OCI-LY1 (cell line): ENCODE data around the gene GIMAP1.

ENCODE experiments used
- H2AFZ ChIP-seq: fragments of 200-600 bp; sonication (generic), shearing (Covaris generic); 2 replicates; pipeline ENCODE4 v1.6.0; 2014; ENCODE audit warnings: antibody characterized with exemption, mild to moderate bottlenecking, low read length
- H3F3A ChIP-seq: fragments of 200-600 bp; sonication (generic), shearing (Covaris generic); 2 replicates; pipeline ENCODE4 v1.6.0; 2014; ENCODE audit warnings: mild to moderate bottlenecking, antibody characterized with exemption, low read length, moderate library complexity; ENCODE audit not compliant: insufficient read depth
- H3K27ac ChIP-seq: fragments of 200-600 bp; sonication (generic); 2 replicates; pipeline ENCODE4 v1.5.1; 2014; ENCODE audit warnings: low read length, mixed run types, mild to moderate bottlenecking, low read depth; ENCODE audit not compliant: poor library complexity, severe bottlenecking
- H3K27me3 ChIP-seq: fragments of 200-600 bp; sonication (generic); 2 replicates; pipeline ENCODE4 v1.6.0; 2014; ENCODE audit warnings: antibody characterized with exemption, mild to moderate bottlenecking, low read length, moderate library complexity; ENCODE audit not compliant: insufficient read depth
- H3K36me3 ChIP-seq: fragments of 200-600 bp; sonication (generic); 2 replicates; pipeline ENCODE4 v1.6.1; 2014; ENCODE audit warnings: mild to moderate bottlenecking, antibody characterized with exemption, low read length, moderate library complexity, mixed read lengths; ENCODE audit not compliant: insufficient read depth
- H3K4me1 ChIP-seq: fragments of 200-600 bp; sonication (generic); 2 replicates; pipeline ENCODE4 v1.5.1; 2014; ENCODE audit warnings: mild to moderate bottlenecking, low read length, moderate library complexity; ENCODE audit not compliant: insufficient read depth, severe bottlenecking
- H3K4me2 ChIP-seq: fragments of 200-600 bp; sonication (generic), shearing (Covaris generic); 2 replicates; pipeline ENCODE4 v1.6.1; 2014; ENCODE audit warnings: low read length
- H3K4me3 ChIP-seq: fragments of 200-600 bp; sonication (generic); 2 replicates; pipeline ENCODE4 v1.5.1; 2014; ENCODE audit warnings: low read length, low read depth, mild to moderate bottlenecking, mixed read lengths; ENCODE audit not compliant: poor library complexity, severe bottlenecking
- H3K79me2 ChIP-seq: fragments of 200-600 bp; shearing (Covaris generic); 2 replicates; pipeline ENCODE4 v1.6.1; 2016; ENCODE audit warnings: mixed run types, low read length, mixed read lengths; ENCODE audit not compliant: insufficient read depth
- H3K9ac ChIP-seq: fragments of 200-600 bp; sonication (generic), shearing (Covaris generic); 2 replicates; pipeline ENCODE4 v1.6.1; 2014; ENCODE audit warnings: mild to moderate bottlenecking, low read length, mixed read lengths
- H3K9me2 ChIP-seq: fragments of 200-600 bp; sonication (generic), shearing (Covaris generic); 2 replicates; pipeline ENCODE4 v1.6.1; 2014; ENCODE audit warnings: low read depth, mild to moderate bottlenecking, low read length, mixed read lengths
- H3K9me3 ChIP-seq: fragments of 200-600 bp; shearing (Covaris generic); 2 replicates; pipeline ENCODE4 v1.6.1; 2014; ENCODE audit warnings: low read length, mixed read lengths
- H4K20me1 ChIP-seq: fragments of 200-600 bp; sonication (generic), shearing (Covaris generic); 2 replicates; pipeline ENCODE4 v1.6.0; 2016; ENCODE audit warnings: mild to moderate bottlenecking, low read length; ENCODE audit not compliant: insufficient read depth
- EZH2 ChIP-seq: fragments of 200-600 bp; sonication (generic), shearing (Covaris generic); IDR thresholded peaks from 2 replicates; pipeline ENCODE4 v1.8.0; 2017; ENCODE audit warnings: borderline replicate concordance, mixed run types, mild to moderate bottlenecking, antibody characterized with exemption, low read length, moderate library complexity, mixed read lengths
- TF ChIP-seq, protein P1 (sequence below): fragments of 200-600 bp; sonication (generic), shearing (Covaris generic); IDR thresholded peaks from 2 replicates; pipeline ENCODE4 v1.5.1; 2017; ENCODE audit warnings: mild to moderate bottlenecking, antibody characterized with exemption, low read length, moderate library complexity, mixed read lengths

GIMAP1 gene

DNA sequence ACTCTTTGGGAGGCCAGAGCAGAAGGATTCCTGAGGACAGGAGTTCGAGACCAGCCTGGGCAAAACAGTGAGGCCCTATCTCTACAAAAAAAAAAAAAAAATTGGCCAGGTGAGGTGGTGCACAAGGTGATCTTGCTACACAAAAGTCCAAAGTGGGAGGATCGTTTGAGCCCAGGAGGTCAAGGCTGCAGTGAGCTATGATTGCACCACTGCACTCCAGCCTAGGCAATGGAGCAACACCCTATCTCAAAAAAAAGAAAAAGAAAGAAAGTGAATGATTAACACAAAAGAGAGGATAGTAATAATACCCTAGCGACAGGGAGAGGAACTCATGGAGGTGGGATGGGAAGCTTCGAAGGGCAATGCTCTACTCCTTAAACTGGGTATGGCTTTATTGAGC is 53.4 kb downstream of the GIMAP1 start:
- Histone ChIP-seq H4K20me1 (no peaks in the 10 kb centered on the region), H2AFZ (no peak overlapping the region)
- TF ChIP-seq, protein P1, sequence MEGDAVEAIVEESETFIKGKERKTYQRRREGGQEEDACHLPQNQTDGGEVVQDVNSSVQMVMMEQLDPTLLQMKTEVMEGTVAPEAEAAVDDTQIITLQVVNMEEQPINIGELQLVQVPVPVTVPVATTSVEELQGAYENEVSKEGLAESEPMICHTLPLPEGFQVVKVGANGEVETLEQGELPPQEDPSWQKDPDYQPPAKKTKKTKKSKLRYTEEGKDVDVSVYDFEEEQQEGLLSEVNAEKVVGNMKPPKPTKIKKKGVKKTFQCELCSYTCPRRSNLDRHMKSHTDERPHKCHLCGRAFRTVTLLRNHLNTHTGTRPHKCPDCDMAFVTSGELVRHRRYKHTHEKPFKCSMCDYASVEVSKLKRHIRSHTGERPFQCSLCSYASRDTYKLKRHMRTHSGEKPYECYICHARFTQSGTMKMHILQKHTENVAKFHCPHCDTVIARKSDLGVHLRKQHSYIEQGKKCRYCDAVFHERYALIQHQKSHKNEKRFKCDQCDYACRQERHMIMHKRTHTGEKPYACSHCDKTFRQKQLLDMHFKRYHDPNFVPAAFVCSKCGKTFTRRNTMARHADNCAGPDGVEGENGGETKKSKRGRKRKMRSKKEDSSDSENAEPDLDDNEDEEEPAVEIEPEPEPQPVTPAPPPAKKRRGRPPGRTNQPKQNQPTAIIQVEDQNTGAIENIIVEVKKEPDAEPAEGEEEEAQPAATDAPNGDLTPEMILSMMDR, result no peak
- TF ChIP-seq EZH2, result no peak

More for the DNA sequence above, 53.4 kb downstream of the GIMAP1 start:
- no peaks in the 10 kb centered on the region for H3K36me3 ChIP-seq
- H3K4me2 ChIP-seq, result no peak overlapping the region
- H3K4me1 ChIP-seq, result no peaks in the 10 kb centered on the region
- H3K9ac ChIP-seq, result no peak overlapping the region
- no peak overlapping the region for H3K4me3 ChIP-seq
- H3F3A ChIP-seq, result no peaks in the 10 kb centered on the region
- H3K79me2 ChIP-seq, result no peaks in the 10 kb centered on the region
- H3K9me2 ChIP-seq, result no peaks in the 10 kb centered on the region
- no peaks in the 10 kb centered on the region for H3K27me3 ChIP-seq
- no peak overlapping the region for H3K27ac ChIP-seq
- no peaks in the 10 kb centered on the region for H3K9me3 ChIP-seq
